Stomach (tissue), 9 donors: Measurements from ENCODE around the gene TMEM250. TPM values are rescaled to one million over a fixed set of nuclear protein-coding genes. Genes with fewer than 3 reads are reported as not detected.

Source experiments
- DNase-seq, 2 donors: peaks; one replicate each; pipeline versions ENCODE4 v3.0.0 to v3.0.0-alpha.2; 2013 to 2019
- H3K27ac ChIP-seq, 5 donors: fragments of 200-600 bp in 4 of 5; sonication (generic) in 4 of 5; one replicate each; pipeline ENCODE4 v1.5.1; 2013 to 2019; ENCODE audit warnings: mild to moderate bottlenecking in 1 of 5, moderate library complexity in 1 of 5
- H3K27me3 ChIP-seq, 3 donors: fragments of 200-600 bp; sonication (generic); one replicate each; pipeline ENCODE4 v1.5.1; 2017 to 2019; ENCODE audit warnings: mixed run types in 1 of 3
- H3K36me3 ChIP-seq, 4 donors: fragments of 200-600 bp; sonication (generic); 1 replicate in 3 of 4; 2 replicates in 1 of 4; pipeline ENCODE4 v1.5.1; 2016 to 2019
- H3K4me1 ChIP-seq, 4 donors: fragments of 200-600 bp; sonication (generic); one replicate each; pipeline ENCODE4 v1.5.1; 2016 to 2019
- H3K4me3 ChIP-seq, 4 donors: fragments of 200-600 bp; sonication (generic) in 3 of 4; one replicate each; pipeline ENCODE4 v1.5.1; 2016 to 2019; ENCODE audit warnings: mild to moderate bottlenecking in 1 of 4
- H3K9me3 ChIP-seq, 4 donors: fragments of 200-600 bp; sonication (generic); one replicate each; pipeline ENCODE4 v1.5.1; 2016 to 2019
- CTCF ChIP-seq, 7 experiments: fragments of 450-650 bp in 4 of 7; fragments of 200-600 bp in 3 of 7; sonication (generic) in 3 of 7; IDR thresholded peaks; one replicate each; pipeline ENCODE4 v1.5.1; 2016 to 2019; ENCODE audit warnings: antibody characterized with exemption in 7 of 7, control low read depth in 2 of 7, mild to moderate bottlenecking in 1 of 7
- EP300 ChIP-seq: sonication (generic); formaldehyde crosslinking; IDR thresholded peaks from one replicate; pipeline ENCODE4 v1.6.1; 2017; ENCODE audit warnings: antibody characterized with exemption
- POLR2A ChIP-seq, 4 donors: fragments of 450-650 bp; IDR thresholded peaks; one replicate each; pipeline ENCODE4 v1.6.1; 2016; ENCODE audit warnings: antibody characterized with exemption in 4 of 4, control low read depth in 2 of 4, mild to moderate bottlenecking in 1 of 4, moderate library complexity in 1 of 4
- POLR2AphosphoS5 ChIP-seq, 3 donors: sonication (generic); formaldehyde crosslinking; IDR thresholded peaks; one replicate each; pipeline ENCODE4 v1.6.1; 2016; ENCODE audit warnings: antibody characterized with exemption in 3 of 3
- WGBS, 5 donors: extraction: QIAGEN DNeasy Blood & Tissue Kit in 3 of 5; methylation state at CpG; one replicate each; pipeline versions ENCODE4 v1.1.5 to v1.1.7; 2013 to 2018; 5-methylcytosine and 5-hydroxymethylcytosine counted together
- intact Hi-C: fragments of 100-400 bp; cut with DNase I; formaldehyde crosslinking; loops from one replicate; pipeline ENCODE4 v1.15.1; 2023; ENCODE audit warnings: low total_unique reads
- polyA plus RNA-seq, 3 donors: library from polyadenylated mRNA; stranded (reverse); fragments of 200-250 nt; gene quantifications; one replicate each; pipeline ENCODE4 v1.2.3, GENCODE V29; 2013
- total RNA-seq, 5 donors: library from RNA; depleted of rRNA; stranded (reverse); fragments of >200 nt; gene quantifications; one replicate each; pipeline versions ENCODE4 v1.1.0 to v1.2.3, GENCODE V29; 2014 to 2016
- donor health status: healthy with polysubstance abuse.
- donor health status: Bipolar disorder and iron deficiency.
- donor health status: healthy.

Gene TMEM250
- total and polyA plus RNA-seq, 8 donors, result 15.6 to 105 (median 22.6) TPM

- Histone ChIP-seq H3K27me3 (peaks cover 0 to 90% (median 65%) of the 10 kb centered on the region in 3 donors), H3K27ac (no peak overlapping the region), H3K4me3 (peak overlapping the region; percentile 36 to 54 (median 46)), H3K9me3 (no peaks in the 10 kb centered on the region), H3K36me3 (no peaks in the 10 kb centered on the region), H3K4me1 (peaks cover 9 to 37% (median 35%) of the 10 kb centered on the region in 4 donors)
- WGBS, 5 donors, result 13 to 28% (median 23%) methylated on average over 4 to 52 of the region's 52 CpGs
- intact Hi-C loops, result no loop called here
- TF ChIP-seq CTCF (IDR thresholded peaks at IDR 0.05) (no peak), POLR2AphosphoS5 (IDR thresholded peaks at IDR 0.05) (no peak), EP300 (no peak), POLR2A (IDR thresholded peaks at IDR 0.05) (no peak)
- no peak for DNase-seq
These were observed 13.9 kb upstream of the TMEM250 start for GRCh38 chr9:136132512-136133050.

GRCh38 chr9:136131629-136132511 lies 13.2 kb upstream of the TMEM250 start:
- 51 to 61% (median 59%) methylated on average over 16 to 31 of the region's 31 CpGs for WGBS, 5 donors
- no peak for TF ChIP-seq POLR2AphosphoS5 (IDR thresholded peaks at IDR 0.05)
- no peak for TF ChIP-seq CTCF (IDR thresholded peaks at IDR 0.05)
- no peak for TF ChIP-seq EP300
- TF ChIP-seq POLR2A (IDR thresholded peaks at IDR 0.05), result no peak
- Histone ChIP-seq H3K4me3 (no peak overlapping the region), H3K36me3 (no peaks in the 10 kb centered on the region), H3K4me1 (peaks cover 9 to 37% (median 35%) of the 10 kb centered on the region in 4 donors), H3K9me3 (no peaks in the 10 kb centered on the region), H3K27ac (no peak overlapping the region), H3K27me3 (peaks cover 0 to 90% (median 59%) of the 10 kb centered on the region in 3 donors)
- intact Hi-C loops, result no loop called here
- DNase-seq, result no peak

DNA sequence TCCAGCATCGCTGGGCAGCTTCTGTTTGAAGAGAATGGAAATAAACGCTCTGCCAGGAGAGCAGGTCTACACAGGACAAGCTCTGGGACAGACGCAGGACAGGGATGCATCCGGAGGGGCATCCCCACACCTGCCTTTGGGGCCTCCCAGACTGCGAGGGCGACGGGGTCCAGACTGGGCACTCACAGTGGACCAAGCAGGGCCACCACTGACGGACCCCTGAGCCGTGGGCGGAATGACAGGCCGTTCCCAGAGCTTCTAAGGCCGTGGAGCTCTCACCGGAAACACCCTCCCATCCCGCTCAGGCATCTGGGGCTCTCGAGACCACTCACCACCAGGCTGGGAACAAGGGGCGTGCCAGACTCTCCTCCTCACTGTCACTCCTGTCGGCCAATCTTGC lies 10.5 kb upstream of the TMEM250 start:
- Histone ChIP-seq H3K9me3 (no peaks in the 10 kb centered on the region), H3K4me3 (no peak overlapping the region), H3K27me3 (peaks cover 0 to 83% (median 37%) of the 10 kb centered on the region in 3 donors), H3K36me3 (no peaks in the 10 kb centered on the region), H3K4me1 (peaks cover 9 to 37% (median 35%) of the 10 kb centered on the region in 4 donors), H3K27ac (no peak overlapping the region)
- DNase-seq, result no peak
- intact Hi-C loops, result loop anchor here (10.0 kb wide), 1 partner anchor 64 kb away; no protein-coding TSS in a partner anchor
- WGBS, 5 donors, result 75 to 77% (median 75%) methylated on average over 17 of the region's 17 CpGs
- TF ChIP-seq POLR2A (IDR thresholded peaks at IDR 0.05) (no peak), CTCF (IDR thresholded peaks at IDR 0.05) (no peak), EP300 (no peak), POLR2AphosphoS5 (IDR thresholded peaks at IDR 0.05) (no peak)

DNA sequence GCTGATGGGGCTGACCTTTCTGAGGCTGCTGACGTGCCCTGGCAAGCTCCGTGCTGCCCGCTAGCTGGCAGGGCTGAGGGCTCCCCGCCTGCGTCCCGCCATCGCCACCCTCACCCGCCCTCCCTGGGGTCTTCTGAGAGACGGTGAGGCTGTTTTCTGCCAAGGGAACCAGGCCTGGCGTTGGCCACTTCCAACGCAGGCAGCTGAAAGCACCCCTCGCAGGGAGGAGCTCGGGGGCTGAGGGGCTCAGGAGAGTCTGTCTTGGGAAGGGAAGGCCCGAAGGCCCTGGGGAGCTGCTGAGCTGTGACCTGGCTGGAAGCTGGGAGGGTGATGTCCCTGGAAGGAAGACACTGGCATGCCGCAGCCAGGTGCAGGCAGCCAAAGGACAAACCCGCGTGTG lies 9.8 kb upstream of the TMEM250 start:
- WGBS, 5 donors, result 75 to 86% (median 83%) methylated on average over 15 to 17 of the region's 17 CpGs
- Histone ChIP-seq H3K27ac (no peak overlapping the region), H3K9me3 (no peaks in the 10 kb centered on the region), H3K4me1 (peaks cover 3 to 30% (median 29%) of the 10 kb centered on the region in 4 donors), H3K4me3 (no peak overlapping the region), H3K36me3 (no peaks in the 10 kb centered on the region), H3K27me3 (peaks cover 0 to 81% (median 30%) of the 10 kb centered on the region in 3 donors)
- TF ChIP-seq POLR2A (IDR thresholded peaks at IDR 0.05) (no peak), CTCF (IDR thresholded peaks at IDR 0.05) (no peak)
- intact Hi-C loops, result loop anchor here (10.0 kb wide), 1 partner anchor 64 kb away; no protein-coding TSS in a partner anchor
- DNase-seq, result no peak
